DMS79 (cell line): ENCODE results near the gene SHLD2.
"Not testable (repeated sequence)": the region's sequence is repeated elsewhere in the genome, so short reads cannot be mapped to it uniquely, and the experiment has no call there.

Experiments
- DNase-seq: peaks from one replicate; lab custom pipeline; 2025; lab: John Stamatoyannopoulos, UW

SHLD2 gene

GRCh38 chr10:87145598-87145997 lies 50.6 kb downstream of the SHLD2 start:
- DNase-seq: not testable (repeated sequence)

GRCh38 chr10:87149020-87149609 lies 54.1 kb downstream of the SHLD2 start:
- DNase-seq: not testable (repeated sequence)

- DNase-seq: not testable (repeated sequence)
Measured at GRCh38 chr10:87151516-87151915, 56.5 kb downstream of the SHLD2 start.

GRCh38 chr10:87156841-87157240 lies 61.8 kb downstream of the SHLD2 start:
- DNase-seq: not testable (repeated sequence)

GRCh38 chr10:87157821-87158220 lies 62.8 kb downstream of the SHLD2 start:
- DNase-seq: not testable (repeated sequence)

- DNase-seq: not testable (repeated sequence)
Measured at GRCh38 chr10:87162703-87163293, 67.8 kb downstream of the SHLD2 start.

GRCh38 chr10:87163414-87163813 lies 68.4 kb downstream of the SHLD2 start:
- not testable (repeated sequence) for DNase-seq

- not testable (repeated sequence) for DNase-seq
Measured at GRCh38 chr10:87169857-87170256, 74.9 kb downstream of the SHLD2 start.

- DNase-seq: not testable (repeated sequence)
Measured at GRCh38 chr10:87170705-87171104, 75.7 kb downstream of the SHLD2 start.

- not testable (repeated sequence) for DNase-seq
Measured at GRCh38 chr10:87171670-87172069, 76.7 kb downstream of the SHLD2 start.

- not testable (repeated sequence) for DNase-seq
Measured at GRCh38 chr10:87172178-87172577, 77.2 kb downstream of the SHLD2 start.

- not testable (repeated sequence) for DNase-seq
Measured at GRCh38 chr10:87177587-87177986, 82.6 kb downstream of the SHLD2 start.

GRCh38 chr10:87184421-87184820 lies 89.4 kb downstream of the SHLD2 start:
- DNase-seq: not testable (repeated sequence)

- DNase-seq: not testable (repeated sequence)
Measured at GRCh38 chr10:87186016-87186415, 91.0 kb downstream of the SHLD2 start.

- DNase-seq: not testable (repeated sequence)
Measured at GRCh38 chr10:87187573-87187972, 92.6 kb downstream of the SHLD2 start.

- not testable (repeated sequence) for DNase-seq
Measured at GRCh38 chr10:87191841-87192240, 96.8 kb downstream of the SHLD2 start.

GRCh38 chr10:87200924-87201323 lies 105.9 kb downstream of the SHLD2 start:
- not testable (repeated sequence) for DNase-seq

GRCh38 chr10:87204801-87205200 lies 109.8 kb downstream of the SHLD2 start:
- DNase-seq: not testable (repeated sequence)

GRCh38 chr10:87206922-87207321 lies 111.9 kb downstream of the SHLD2 start:
- DNase-seq: not testable (repeated sequence)

- not testable (repeated sequence) for DNase-seq
Measured at GRCh38 chr10:87210309-87210708, 115.3 kb downstream of the SHLD2 start.

GRCh38 chr10:87211848-87212247 lies 116.8 kb downstream of the SHLD2 start:
- DNase-seq: not testable (repeated sequence)

GRCh38 chr10:87213150-87213765 lies 118.3 kb downstream of the SHLD2 start:
- not testable (repeated sequence) for DNase-seq

- not testable (repeated sequence) for DNase-seq
Measured at GRCh38 chr10:87213806-87214205, 118.8 kb downstream of the SHLD2 start.
